SU-DHL-6 (cell line): ENCODE data around the gene OR7C2.

ENCODE experiments used
- CTCF ChIP-seq: fragments of 200-600 bp; sonication (generic); IDR thresholded peaks from one replicate; pipeline ENCODE4 v1.5.1; 2017; ENCODE audit warnings: antibody characterized with exemption, mild to moderate bottlenecking, low read length, moderate library complexity; ENCODE audit not compliant: insufficient read depth, poor library complexity, severe bottlenecking
- EZH2phosphoT487 ChIP-seq: fragments of 200-600 bp; sonication (generic), shearing (Covaris generic); conservative IDR thresholded peaks from 2 replicates; pipeline ENCODE4 v1.6.1; 2018; ENCODE audit warnings: mild to moderate bottlenecking, antibody characterized with exemption, low read length, moderate library complexity, mixed read lengths

- TF ChIP-seq CTCF (no peak), EZH2phosphoT487 (no peak)
These were observed 8.6 kb downstream of the OR7C2 start for GRCh38 chr19:14949876-14950275.
